GM18858 (cell line): ENCODE results near the gene TBC1D19.
"Not testable (repeated sequence)": the region's sequence is repeated elsewhere in the genome, so short reads cannot be mapped to it uniquely, and the experiment has no call there.

Source experiments
- ATAC-seq: cut with Tn5 transposase; IDR thresholded peaks from one replicate; pipeline ENCODE4 v1.9.1; 2021; ENCODE audit not compliant: unreplicated experiment

Gene TBC1D19

DNA sequence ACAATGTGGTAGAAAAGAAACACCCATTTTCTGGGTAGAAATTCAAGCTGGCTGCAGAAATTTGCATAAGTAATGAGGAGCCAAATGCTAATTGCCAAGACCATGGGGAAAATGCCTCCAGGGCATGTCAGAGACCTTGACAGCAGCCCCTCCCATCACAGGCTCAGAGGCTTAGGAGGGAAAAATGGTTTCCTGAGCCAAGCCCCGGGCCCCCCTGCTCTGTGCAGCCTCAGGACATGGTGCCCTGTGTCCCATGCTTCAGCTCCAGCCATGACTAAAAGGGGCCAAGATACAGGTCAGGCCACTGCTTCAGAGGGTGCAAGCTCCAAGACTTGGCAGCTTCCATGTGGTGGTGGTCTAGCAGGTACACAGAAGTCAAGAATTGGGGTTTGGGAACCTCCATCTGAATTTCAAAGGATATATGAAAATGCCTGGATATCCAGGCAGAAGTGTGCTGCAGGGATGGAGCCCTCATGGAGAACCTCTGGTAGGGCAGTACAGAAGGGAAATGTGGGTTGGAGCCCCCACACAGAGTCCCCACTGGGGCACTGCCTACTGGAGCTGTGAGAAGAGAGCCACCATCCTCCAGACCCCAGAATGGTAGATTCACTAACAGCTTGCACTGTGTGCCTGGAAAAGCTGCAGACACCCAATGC lies 95.3 kb downstream of the TBC1D19 start:
- ATAC-seq: not testable (repeated sequence)

DNA sequence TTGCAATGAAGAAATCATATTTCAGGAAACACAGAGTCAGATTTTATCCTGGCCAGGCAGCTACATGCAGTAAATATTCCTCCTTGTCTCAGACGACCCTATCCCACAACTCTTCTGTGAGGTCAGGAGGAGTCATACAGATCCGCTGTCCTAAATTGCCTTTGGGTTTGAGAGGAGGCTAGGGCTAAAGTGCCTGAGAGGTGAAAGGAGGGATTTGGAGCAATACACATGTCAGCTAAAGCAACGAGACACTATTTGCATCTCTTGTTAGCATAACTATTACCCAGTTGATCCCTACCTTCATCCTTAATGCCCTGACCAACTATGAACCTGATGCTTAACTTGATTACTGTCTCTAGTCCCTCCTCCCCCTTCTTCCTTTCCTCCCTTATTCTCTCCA lies 98.6 kb downstream of the TBC1D19 start:
- no peak for ATAC-seq

DNA sequence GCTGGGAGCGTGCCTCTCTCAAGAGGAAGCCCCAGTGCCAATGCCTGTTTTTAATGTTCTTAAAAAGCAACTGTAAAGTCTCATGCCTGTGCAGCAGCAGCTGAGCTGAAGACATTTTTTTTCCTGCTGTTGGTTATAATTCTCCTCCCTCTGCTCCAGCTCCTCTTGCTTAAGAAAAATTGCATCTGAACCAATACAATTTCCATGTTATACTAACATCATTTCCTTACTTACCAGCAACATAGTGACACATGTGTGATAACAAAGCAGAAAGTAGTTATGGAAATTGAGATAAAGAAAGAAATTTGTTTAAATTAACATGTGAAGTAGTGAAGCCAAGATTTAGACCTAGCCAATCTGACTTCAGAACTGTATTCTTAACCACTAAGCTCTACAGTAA lies 101.4 kb downstream of the TBC1D19 start:
- no peak for ATAC-seq

- ATAC-seq: no peak
Observed at GRCh38 chr4:26687728-26688127, 103.8 kb downstream of the TBC1D19 start.

GRCh38 chr4:26690506-26690905 lies 106.6 kb downstream of the TBC1D19 start:
- no peak for ATAC-seq

DNA sequence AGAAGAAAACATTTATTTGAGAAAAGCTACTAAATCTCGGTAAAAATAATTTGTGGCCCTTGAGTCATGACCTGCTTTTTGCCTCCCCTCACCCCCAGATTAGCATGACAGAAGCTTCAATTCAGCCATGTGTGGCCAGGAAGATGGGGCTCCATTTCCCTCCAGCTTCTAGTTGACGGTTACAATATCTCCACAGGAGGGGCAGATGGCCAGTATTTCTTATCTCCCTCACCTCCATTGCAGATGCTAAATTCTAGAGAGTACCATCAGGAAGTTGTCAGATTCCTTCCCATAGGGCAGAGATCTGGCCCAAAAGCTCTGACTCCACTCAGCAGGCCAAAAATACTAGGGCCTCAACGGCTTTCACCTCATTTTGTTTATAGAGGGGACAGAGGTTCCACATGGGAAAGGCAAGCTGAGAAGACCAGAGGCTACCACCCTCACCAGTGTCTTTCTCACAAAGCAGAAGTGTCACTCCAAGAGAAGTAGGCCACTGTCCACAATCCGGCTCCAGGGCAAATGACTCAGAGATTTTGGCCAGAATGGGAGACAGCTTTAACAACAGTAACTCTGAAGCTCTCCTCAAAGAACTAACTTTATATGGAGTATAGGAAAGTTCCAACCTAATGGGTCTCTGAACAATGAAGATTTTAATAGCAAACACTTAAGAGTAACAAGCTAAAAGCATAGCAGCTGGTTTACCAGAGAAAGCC lies 108.3 kb downstream of the TBC1D19 start:
- no peak for ATAC-seq

- not testable (repeated sequence) for ATAC-seq
Observed at GRCh38 chr4:26694131-26694530, 110.2 kb downstream of the TBC1D19 start.

DNA sequence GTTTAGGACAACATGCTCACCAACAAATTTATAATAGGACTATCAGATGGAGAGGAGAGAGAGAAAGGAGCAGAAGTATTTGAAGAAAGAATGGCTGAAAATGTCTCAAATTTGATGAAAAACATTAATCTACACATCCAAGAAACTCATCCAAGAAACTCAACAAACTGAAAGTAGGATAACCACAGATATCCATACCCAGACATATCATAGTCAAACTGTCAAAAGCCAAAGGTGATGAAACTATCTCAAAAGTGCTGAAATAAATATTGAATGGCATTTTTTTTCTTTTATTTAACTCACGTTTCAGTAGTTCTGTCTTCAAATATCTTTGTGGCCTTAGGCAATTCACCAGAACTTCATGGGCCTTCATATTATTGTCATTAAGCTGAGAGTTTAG lies 116.2 kb downstream of the TBC1D19 start:
- ATAC-seq: no peak

DNA sequence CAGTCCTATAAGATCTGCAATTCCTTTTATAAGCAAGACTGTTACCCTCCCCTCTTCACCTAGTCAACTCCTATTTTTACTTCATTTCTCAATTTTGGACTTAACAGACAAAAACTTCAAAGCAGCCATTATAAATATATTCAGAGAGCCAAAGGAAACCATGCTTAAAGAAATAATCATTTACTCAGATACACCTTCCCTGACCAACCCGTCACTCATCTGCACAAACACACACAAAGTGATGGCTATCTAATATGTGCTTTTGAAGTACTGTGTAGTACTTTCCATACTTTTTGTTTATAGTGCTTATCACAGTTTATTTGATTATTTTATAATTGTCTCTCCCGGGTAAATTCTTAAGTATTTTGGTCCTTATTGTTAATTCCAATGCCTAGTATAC lies 117.2 kb downstream of the TBC1D19 start:
- ATAC-seq: no peak

DNA sequence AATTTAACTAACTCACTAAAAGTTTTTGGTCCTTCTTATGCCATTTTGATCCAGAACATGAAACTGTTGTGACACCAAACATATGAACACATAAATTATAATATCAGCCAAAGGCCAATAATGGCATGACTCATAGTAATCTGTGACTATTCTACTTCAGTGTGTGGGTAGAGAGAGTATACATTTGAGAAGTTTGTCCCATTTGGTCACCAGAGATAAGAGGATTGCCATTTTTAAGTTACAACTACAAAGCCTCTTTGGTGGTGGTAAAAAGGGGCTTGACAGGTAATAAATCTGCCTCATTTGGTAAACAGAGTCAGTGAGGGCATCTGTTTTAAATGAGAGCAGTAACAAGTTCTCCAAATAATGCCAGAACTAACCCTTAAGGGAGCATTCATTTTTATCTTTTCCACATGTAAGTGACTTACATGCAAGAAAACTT lies 117.9 kb downstream of the TBC1D19 start:
- ATAC-seq: no peak

GRCh38 chr4:26707342-26707741 lies 123.5 kb downstream of the TBC1D19 start:
- ATAC-seq: no peak

- no peak for ATAC-seq
Observed at GRCh38 chr4:26709246-26709645, 125.4 kb downstream of the TBC1D19 start.

DNA sequence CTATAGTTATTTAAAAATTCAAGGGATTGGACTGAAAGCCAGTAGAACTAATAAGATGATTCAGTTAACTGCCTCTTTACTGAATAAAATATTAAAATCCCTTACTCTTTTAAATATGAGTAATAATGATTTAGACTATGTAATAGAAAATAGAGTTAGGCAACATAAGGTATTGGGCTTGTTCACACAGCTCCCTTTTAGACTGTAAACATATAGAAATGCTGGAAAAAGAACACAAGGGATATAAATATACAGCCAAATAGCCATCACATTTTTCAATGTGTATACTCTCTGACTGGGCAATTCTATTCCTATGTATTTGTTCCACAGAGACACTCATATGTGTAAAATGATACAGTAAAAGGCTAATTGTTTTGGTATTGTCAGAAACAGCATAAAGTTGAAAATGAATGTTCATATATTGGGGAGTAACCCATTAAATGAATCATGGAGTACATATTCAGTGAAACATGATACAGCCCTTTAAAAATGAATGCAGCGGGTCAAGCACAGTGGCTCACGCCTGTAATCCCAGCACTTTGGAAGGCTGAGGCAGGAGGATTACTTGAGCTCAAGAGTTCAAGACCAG lies 129.8 kb downstream of the TBC1D19 start:
- no peak for ATAC-seq

GRCh38 chr4:26715636-26716242 lies 131.9 kb downstream of the TBC1D19 start:
- peak; percentile 77 for ATAC-seq

DNA sequence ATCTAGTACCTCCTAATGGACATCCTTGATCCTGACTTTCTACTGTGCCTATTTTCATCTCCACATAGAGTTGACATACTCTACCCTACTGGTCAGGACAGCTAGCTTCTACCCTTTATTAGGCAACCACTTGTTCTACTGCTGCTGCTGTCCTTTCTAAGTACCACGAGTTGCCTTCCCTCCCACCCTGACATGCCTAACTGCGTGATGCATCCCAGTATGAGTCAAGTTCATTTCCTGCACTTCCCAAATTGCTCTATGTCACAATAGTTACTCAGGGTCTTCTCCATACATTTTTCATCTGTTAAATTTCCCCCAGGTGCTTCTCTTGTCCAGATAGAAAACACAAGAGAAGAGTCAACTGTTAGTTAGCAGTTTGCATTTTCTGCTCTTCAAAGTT lies 133.4 kb downstream of the TBC1D19 start:
- no peak for ATAC-seq

DNA sequence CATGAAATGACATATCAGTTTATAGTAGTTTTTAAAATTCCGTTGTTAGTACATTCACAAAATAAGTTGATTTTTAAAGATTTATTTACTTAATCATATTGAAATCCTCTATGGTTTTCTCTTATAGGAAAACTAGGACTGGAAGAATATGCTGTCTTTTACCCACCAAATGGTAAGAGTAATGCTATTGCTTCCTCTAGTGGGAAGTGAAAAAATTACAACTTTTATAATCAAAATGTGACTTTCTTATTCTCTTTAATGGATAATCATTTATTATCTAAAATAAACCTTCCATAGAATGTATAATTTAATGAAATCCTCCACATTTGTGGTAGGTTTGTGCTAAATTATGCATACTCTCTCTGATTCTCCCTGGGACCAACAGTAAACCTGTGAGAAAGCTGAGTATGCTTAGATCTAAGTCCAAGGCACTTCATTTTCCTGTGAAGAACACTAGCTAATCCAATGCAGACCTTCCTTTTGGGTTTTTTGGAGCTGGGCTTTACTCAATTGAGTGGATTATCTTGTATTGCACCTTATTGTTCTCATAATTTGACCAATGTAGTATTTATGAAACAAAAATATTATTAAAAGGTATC lies 136.2 kb downstream of the TBC1D19 start:
- ATAC-seq: no peak

DNA sequence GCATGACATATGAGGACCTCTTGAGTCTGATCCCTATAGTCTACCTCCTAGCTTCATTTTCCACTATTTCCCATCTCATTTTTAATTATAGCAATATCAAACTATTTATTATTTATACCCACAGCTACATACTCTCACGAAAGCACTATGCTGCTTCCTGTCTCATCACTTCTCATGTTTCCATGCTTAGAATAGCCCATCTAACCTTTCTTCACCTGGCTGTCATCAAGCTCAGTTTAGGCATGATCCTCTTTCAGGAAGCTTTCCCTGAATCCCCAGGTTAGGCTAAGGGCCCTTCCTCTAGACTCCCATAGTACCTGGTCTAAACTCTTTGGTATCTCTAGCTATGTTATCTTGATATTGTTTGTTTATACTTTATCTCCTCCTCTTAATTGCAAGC lies 137.8 kb downstream of the TBC1D19 start:
- no peak for ATAC-seq

- ATAC-seq: peak; percentile 97
Observed at GRCh38 chr4:26723216-26723615, 139.3 kb downstream of the TBC1D19 start.

DNA sequence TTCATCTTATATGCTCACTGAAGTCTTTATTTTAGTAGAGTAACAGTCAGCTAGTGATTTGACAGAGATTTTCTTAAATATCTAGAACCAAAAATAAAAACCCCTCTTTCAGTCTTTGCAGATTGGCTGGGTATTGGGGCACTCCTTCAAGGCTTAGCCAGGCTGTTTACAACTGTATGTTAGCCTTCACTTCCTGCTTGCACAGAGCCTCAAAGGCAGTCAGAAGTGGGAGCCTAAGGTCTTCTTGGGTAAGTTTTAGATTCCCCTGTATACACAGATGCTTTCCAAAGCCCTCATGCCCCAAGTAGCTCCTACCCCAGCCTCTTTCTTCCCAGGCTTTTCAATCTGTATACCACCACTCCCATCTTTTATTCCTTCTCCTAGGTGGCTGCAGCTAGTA lies 140.7 kb downstream of the TBC1D19 start:
- no peak for ATAC-seq

- no peak for ATAC-seq
Observed at GRCh38 chr4:26726655-26727387, 142.9 kb downstream of the TBC1D19 start.

DNA sequence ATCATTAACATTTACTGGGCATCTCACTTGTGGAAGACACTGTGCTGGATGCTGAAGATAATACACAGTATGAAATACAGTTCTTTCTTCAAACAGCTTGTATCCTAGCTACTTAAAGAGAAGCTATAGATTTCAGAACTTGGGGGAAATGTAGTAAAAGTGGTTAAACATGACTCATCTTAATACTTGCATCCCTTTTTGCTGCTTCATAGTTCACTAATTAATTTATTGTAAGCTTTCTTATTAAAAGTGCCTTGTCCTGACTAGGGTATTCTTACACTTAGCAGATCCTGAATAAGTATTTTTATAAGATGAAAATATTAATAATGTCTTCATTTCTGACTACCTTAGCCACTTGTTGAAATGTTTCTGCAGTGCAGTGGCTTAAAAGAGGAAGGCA lies 144.0 kb downstream of the TBC1D19 start:
- ATAC-seq: no peak
